Aorta (tissue), 5 donors: Measurements from ENCODE around the gene DIABLO. TPM values are rescaled to one million over a fixed set of nuclear protein-coding genes. Genes with fewer than 3 reads are reported as not detected.

ENCODE experiments used
- ATAC-seq: fragments of 200-7000 bp; cut with Tn5 transposase; one replicate; pipeline ENCODE4 v1.9.1; 2022; ENCODE audit warnings: moderate library complexity; ENCODE audit not compliant: low FRiP score
- DNase-seq, 2 donors: peaks; one replicate each; pipeline ENCODE4 v3.0.0-alpha.2; 2020
- H3K27ac ChIP-seq, 2 donors: one replicate each; pipeline ENCODE4 v1.5.1; 2013; ENCODE audit warnings: low read length in 2 of 2, mild to moderate bottlenecking in 2 of 2, moderate library complexity in 2 of 2, control low read depth in 1 of 2, inconsistent platforms in 1 of 2, low read depth in 1 of 2
- H3K27me3 ChIP-seq, 2 donors: one replicate each; pipeline ENCODE4 v1.6.1; 2013; ENCODE audit warnings: control low read depth in 1 of 2, low read length in 1 of 2, mild to moderate bottlenecking in 1 of 2, moderate library complexity in 1 of 2; ENCODE audit not compliant: insufficient read depth in 2 of 2, control insufficient read depth in 1 of 2
- H3K36me3 ChIP-seq, 2 donors: one replicate each; pipeline ENCODE4 v1.6.1; 2013; ENCODE audit warnings: control low read depth in 1 of 2, low read length in 1 of 2, mild to moderate bottlenecking in 1 of 2; ENCODE audit not compliant: insufficient read depth in 2 of 2, control insufficient read depth in 1 of 2
- H3K4me1 ChIP-seq, 2 donors: one replicate each; pipeline ENCODE4 v1.6.1; 2013; ENCODE audit warnings: low read length in 2 of 2, control low read depth in 1 of 2, mild to moderate bottlenecking in 1 of 2, moderate library complexity in 1 of 2; ENCODE audit not compliant: insufficient read depth in 2 of 2, control insufficient read depth in 1 of 2
- H3K4me3 ChIP-seq, 2 donors: one replicate each; pipeline ENCODE4 v1.5.1; 2013; ENCODE audit warnings: low read length in 2 of 2, control low read depth in 1 of 2, mild to moderate bottlenecking in 1 of 2
- H3K9me3 ChIP-seq: one replicate; pipeline ENCODE4 v1.6.1; 2013; ENCODE audit warnings: mild to moderate bottlenecking, low read length; ENCODE audit not compliant: control insufficient read depth
- WGBS, 2 donors: extraction: QIAGEN DNeasy Blood & Tissue Kit; methylation state at CpG; one replicate each; pipeline ENCODE4 v1.1.7; 2013; 5-methylcytosine and 5-hydroxymethylcytosine counted together
- intact Hi-C, 2 donors: fragments of 100-400 bp; cut with DNase I; formaldehyde crosslinking; loops; one replicate each; pipeline versions ENCODE4 v1.14.2 to v1.15.0; 2022
- polyA plus RNA-seq, 2 donors: library from polyadenylated mRNA; stranded (reverse); fragments of 200-250 nt; gene quantifications; one replicate each; pipeline ENCODE4 v1.2.3, GENCODE V29; 2013
- total RNA-seq, 2 donors: library from RNA; stranded (reverse); fragmentation: NEBNext Ultra II Directional; extraction: Animal tissue kit (Norgen Biotek cat#: 25700); gene quantifications; one replicate each; pipeline ENCODE4 v1.2.1, GENCODE V29; 2021
- donor health status: healthy with polysubstance abuse.
- donor health status: Bipolar disorder and iron deficiency.
- donor health status: DM: no; HTN: no; CAD: no.
- donor health status: DM: no; HTN: no; CAD: no.
- donor health status: DM: yes; HTN: yes; CAD: no.

The DIABLO gene
- total and polyA plus RNA-seq, 4 donors: 26.5 to 42.3 (median 30.2) TPM

DNA sequence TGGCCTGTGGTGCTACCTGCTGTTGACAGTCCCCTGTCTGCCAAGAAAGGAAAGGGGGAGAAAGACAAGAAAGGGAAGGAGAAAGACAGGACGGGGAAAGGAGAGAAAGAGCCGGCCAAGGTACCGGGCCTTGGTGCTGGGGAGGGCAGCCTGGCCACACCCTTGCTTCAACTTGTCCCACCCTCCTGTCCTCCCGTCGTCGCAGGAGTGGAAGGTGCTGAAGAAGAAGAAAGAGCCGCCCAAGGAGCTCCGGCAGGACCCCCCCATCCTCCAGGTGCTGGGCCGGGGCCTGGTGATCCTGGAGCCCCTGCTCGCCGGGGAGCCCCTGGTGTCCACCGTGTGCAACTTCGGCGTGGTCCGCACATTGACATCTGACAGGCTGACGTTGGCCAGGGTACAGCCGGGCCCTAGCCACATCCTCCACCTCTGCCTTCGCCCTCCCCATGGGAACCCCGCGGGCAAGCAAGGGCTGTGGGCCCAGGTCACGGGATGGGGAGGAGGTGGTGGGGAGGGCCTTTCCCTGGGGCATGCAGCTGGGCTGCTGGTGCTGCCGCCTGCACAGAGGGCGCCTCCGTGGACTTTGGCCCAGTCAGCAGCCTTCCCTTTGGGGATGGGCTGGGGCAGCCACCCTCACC is 25.2 kb downstream of the DIABLO start:
- ATAC-seq: no peak
- intact Hi-C loops: no loop called here
- H3K27me3 ChIP-seq: peaks cover 0 to 2% of the 10 kb centered on the region in 2 donors
- H3K36me3 ChIP-seq: no peaks in the 10 kb centered on the region
- H3K27ac ChIP-seq: no peak overlapping the region
- DNase-seq: peak in 1 of 2 donors; percentile 69
- no peaks in the 10 kb centered on the region for H3K9me3 ChIP-seq
- H3K4me1 ChIP-seq: no peaks in the 10 kb centered on the region
- H3K4me3 ChIP-seq: no peak overlapping the region
- 75% methylated on average over 24 of the region's 24 CpGs for WGBS, 2 donors

DNA sequence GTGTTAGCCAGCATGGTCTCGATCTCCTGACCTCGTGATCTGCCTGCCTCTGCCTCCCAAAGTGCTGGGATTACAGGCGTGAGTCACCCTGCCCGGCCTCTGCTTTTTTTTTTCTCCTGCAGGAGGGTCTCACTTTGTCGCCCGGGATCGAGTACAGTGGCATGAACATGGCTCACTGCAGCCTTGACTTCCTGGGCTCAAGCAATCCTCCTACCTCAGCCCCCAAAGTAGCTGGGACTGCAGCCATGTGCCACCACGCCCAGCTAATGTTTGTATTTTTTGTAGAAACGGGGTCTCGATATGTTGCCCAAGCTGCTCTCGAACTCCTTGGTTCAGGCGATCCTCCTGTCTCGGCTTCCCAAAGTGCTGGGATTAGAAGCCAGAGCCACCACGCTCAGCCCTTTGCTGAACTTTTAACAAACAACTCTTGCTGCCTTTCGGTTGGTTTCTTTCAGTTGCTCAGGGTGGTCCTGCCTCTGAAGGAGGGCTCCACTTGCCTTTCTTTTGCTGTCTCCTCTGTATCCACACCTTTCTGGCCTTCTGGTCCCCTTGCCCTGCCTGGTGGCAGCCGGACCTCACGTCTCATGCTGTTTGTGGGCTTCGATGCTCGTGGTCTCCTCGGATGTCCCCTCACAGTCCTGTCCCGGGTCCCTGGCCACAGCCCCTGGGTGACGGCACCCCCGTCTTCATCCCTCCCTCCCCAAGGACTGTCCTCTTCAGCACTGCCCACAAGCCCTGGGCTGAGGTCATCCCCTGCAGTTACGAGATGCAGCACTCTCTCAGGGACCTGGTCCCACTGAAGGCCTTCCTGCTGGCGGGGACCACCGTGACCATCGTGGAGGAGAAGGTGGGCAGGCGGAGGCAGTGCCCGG is 26.1 kb downstream of the DIABLO start:
- Histone ChIP-seq H3K4me1 (no peaks in the 10 kb centered on the region), H3K4me3 (no peak overlapping the region), H3K9me3 (no peaks in the 10 kb centered on the region), H3K27me3 (peaks cover 0 to 2% of the 10 kb centered on the region in 2 donors), H3K27ac (no peak overlapping the region), H3K36me3 (no peaks in the 10 kb centered on the region)
- WGBS, 2 donors: 88 to 90% methylated on average over 29 of the region's 29 CpGs
- ATAC-seq: no peak
- intact Hi-C loops: no loop called here
- DNase-seq: peak in 1 of 2 donors; percentile 66

DNA sequence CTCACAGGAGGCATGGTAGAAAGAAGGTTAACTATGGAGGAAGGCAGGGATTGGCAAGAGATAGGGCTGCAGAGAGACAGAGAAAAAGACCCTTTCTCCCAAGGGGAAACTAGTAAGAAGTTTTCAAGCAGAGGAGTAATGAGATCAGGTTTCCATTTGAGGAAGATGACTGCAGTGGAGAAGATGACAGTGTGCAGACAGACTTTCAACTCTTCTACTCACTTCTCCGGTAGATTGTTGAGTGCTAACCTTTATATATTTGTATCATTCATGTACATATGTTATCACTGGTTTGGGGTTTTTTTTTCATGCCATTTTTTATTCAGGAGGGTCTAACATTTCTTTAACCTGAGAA is 28.3 kb downstream of the DIABLO start:
- H3K4me3 ChIP-seq: no peak overlapping the region
- H3K36me3 ChIP-seq: no peaks in the 10 kb centered on the region
- no peak for ATAC-seq
- intact Hi-C loops: no loop called here
- H3K9me3 ChIP-seq: no peaks in the 10 kb centered on the region
- H3K27ac ChIP-seq: no peak overlapping the region
- H3K4me1 ChIP-seq: no peaks in the 10 kb centered on the region
- DNase-seq: no peak
- peaks cover 0 to 2% of the 10 kb centered on the region in 2 donors for H3K27me3 ChIP-seq
- 60 to 67% methylated on average over 1 of the region's 1 CpG for WGBS, 2 donors

DNA sequence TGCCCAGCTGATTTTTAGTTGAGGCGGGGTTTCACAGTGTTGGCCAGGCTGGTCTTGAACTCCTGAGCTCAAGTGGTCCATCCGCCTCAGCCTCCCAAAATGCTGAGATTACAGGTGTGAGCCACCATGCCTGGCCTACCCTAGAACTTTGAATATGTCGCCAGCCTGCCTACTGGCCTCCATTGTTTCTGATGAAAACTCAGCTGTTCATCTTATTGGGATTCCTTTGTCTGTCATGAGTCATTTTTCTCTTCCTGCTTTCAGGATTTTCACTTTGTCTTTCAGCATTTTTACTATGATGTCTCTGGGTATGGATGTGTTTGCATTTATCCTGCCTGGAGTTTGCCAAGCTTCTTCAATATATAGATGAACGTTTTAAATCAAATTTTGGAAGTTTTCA is 30.4 kb downstream of the DIABLO start:
- Histone ChIP-seq H3K27ac (no peak overlapping the region), H3K27me3 (no peaks in the 10 kb centered on the region), H3K4me3 (no peak overlapping the region), H3K4me1 (no peaks in the 10 kb centered on the region), H3K36me3 (no peaks in the 10 kb centered on the region), H3K9me3 (no peaks in the 10 kb centered on the region)
- ATAC-seq (no peak), DNase-seq (peak in 1 of 2 donors; percentile 7)
- intact Hi-C loops: no loop called here
- 89 to 92% methylated on average over 4 of the region's 4 CpGs for WGBS, 2 donors

DNA sequence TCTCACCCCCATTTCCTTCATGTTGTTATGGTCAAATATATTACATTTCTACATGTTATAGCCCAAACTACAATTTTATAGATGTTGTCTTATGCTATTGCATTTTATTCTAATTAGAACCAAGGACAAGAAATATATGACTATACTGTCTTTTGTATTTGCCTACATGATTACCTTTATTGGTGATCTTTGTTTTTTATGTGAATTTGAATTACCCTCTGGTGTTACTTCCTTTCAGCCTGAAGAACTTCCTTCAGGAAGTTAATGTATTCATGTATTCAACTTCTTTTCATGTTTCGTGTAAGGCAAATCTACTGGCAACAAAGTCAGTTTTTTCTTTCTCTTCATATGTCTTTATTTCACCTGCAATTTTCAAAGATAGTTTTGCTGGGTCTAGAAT is 31.0 kb downstream of the DIABLO start:
- Histone ChIP-seq H3K27me3 (no peaks in the 10 kb centered on the region), H3K9me3 (no peaks in the 10 kb centered on the region), H3K4me1 (no peaks in the 10 kb centered on the region), H3K4me3 (no peak overlapping the region), H3K27ac (no peak overlapping the region), H3K36me3 (no peaks in the 10 kb centered on the region)
- WGBS, 2 donors: 84 to 86% methylated on average over 1 of the region's 1 CpG
- ATAC-seq (no peak), DNase-seq (no peak)
- intact Hi-C loops: no loop called here

DNA sequence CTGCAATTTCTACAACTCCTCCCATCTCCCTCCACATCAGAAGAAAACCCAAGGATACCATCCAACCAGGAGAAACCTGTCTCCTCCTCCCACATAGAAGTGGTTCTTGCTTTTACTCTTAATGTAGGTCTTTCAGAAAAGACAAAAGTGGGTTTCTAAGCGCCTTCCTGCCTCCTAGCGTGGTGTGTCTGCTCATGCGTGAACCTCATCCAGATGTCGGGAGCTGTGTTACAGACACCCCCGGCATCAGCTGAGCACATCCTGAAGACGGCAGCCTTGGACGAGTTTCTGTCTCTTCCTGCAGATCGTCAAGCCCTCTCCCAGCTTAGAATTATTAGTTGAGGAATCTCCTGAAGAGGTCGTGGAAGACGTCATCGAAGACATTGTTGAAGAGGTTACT is 33.4 kb downstream of the DIABLO start:
- intact Hi-C loops: no loop called here
- WGBS, 2 donors: 81 to 85% methylated on average over 11 of the region's 11 CpGs
- DNase-seq (peak in 1 of 2 donors; percentile 16), ATAC-seq (no peak)
- H3K4me1 ChIP-seq: no peaks in the 10 kb centered on the region
- H3K9me3 ChIP-seq: no peaks in the 10 kb centered on the region
- no peaks in the 10 kb centered on the region for H3K36me3 ChIP-seq
- no peaks in the 10 kb centered on the region for H3K27me3 ChIP-seq
- H3K27ac ChIP-seq: no peak overlapping the region
- no peak overlapping the region for H3K4me3 ChIP-seq

DNA sequence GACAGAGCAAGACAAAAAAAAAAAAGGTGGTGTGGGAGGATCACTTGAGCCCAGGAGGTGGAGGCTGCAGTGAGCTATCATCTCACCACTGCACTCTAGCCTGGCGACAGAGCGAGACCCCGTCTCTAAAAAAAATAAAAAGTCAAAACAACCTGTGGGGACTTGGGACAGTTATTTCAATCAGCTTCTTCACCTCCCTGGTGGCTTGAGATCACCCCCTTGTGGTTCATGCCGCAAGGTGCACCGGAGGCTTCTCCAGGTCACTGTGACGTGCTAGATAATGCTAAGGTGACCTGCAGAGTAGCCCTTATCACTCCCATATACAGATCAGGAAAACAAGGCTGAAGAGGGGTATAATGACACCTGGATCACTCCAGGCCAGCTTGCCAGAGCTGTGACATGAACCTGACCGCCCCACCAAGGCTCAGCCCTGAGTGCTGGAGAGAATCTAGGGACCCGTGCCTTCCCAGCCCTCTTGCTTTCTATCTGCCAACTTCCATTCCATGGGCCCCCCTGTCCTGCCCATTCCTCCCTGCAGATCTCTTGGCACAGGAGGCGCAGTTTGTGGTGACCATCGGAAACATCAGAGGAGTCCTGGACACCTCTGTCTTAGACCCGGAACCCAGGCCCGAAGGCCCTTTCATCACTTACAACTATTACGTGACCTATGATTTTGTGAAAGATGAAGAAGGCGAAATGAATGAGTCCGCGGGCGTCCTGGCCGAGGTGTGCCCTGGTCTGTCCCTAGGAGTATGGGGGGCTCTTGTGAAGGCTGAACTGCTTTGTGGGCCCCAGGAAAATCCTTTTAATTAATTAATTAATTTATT is 34.8 kb downstream of the DIABLO start:
- H3K4me1 ChIP-seq: no peaks in the 10 kb centered on the region
- H3K9me3 ChIP-seq: no peaks in the 10 kb centered on the region
- intact Hi-C loops: no loop called here
- DNase-seq: peak; percentile 58 to 72
- no peak for ATAC-seq
- H3K4me3 ChIP-seq: no peak overlapping the region
- no peaks in the 10 kb centered on the region for H3K36me3 ChIP-seq
- no peak overlapping the region for H3K27ac ChIP-seq
- no peaks in the 10 kb centered on the region for H3K27me3 ChIP-seq
- WGBS, 2 donors: 67 to 68% methylated on average over 18 of the region's 18 CpGs

DNA sequence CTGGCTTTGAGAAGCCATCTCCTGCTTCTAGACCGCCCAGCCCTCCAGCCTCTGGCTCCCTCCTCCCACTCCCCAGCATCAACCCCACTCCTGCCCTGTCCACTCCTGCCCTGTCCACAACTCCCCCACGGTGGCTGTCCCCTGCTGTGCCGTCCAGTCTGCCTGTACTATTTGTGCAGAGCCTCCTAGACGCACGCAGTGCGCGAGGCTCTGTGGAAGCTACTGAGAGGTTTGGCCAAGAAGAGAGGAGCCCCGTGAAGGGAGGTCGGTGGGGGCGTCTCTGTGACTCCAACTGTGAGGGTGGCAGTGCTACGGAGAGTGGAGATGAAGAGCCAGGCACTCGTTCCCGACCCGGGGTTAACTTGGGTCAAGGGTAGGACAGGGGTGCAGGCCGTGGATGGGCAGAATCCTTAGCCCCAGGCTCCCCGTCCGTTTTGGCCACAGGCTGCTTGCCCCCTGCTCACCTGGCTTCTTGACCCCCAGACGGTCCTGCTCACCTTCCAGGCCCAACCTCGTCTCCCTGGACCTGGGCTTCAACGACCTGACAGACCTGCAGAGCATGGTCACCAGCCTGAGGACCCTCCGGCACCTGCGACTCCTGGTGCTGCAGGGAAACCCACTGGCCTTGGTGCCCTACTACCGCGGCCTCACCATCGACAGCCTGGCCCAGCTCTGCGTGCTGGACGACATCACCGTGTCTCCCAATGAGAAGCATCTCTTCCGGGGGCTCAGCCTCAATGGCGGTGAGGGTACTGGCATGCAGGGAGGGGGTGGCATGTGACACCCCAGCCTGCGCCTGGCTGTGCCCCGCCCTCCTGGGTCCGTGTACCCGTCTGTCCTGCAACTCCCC is 36.0 kb downstream of the DIABLO start:
- Histone ChIP-seq H3K9me3 (no peaks in the 10 kb centered on the region), H3K27me3 (no peaks in the 10 kb centered on the region), H3K27ac (no peak overlapping the region), H3K4me3 (no peak overlapping the region), H3K36me3 (no peaks in the 10 kb centered on the region), H3K4me1 (no peaks in the 10 kb centered on the region)
- no peak for ATAC-seq
- peak in 1 of 2 donors; percentile 76 for DNase-seq
- WGBS, 2 donors: 87 to 90% methylated on average over 33 to 34 of the region's 34 CpGs
- intact Hi-C loops: no loop called here
